HepG2 (cell line): ENCODE measurements around the gene EIF5A. TPM values are rescaled to one million over a fixed set of nuclear protein-coding genes. Genes with fewer than 3 reads are reported as not detected.

Source experiments
- AGO1 ChIP-seq: fragments of 200-400 bp; formaldehyde crosslinking; IDR thresholded peaks from 2 replicates; pipeline ENCODE4 v1.6.1; 2017; ENCODE audit warnings: mild to moderate bottlenecking, low read depth, low read length, moderate library complexity; ENCODE audit not compliant: poor library complexity, severe bottlenecking
- AHDC1 ChIP-seq: sonication (generic); formaldehyde crosslinking; IDR thresholded peaks from 2 replicates; pipeline ENCODE4 v1.5.1; 2020; ENCODE audit warnings: mild to moderate bottlenecking, missing genetic modification reagents, borderline replicate concordance
- ESRRA ChIP-seq: sonication (generic); formaldehyde crosslinking; IDR thresholded peaks from 2 replicates; pipeline ENCODE4 v1.5.1; 2020; ENCODE audit warnings: mild to moderate bottlenecking, low read depth, missing genetic modification reagents
- FOXO1 ChIP-seq: sonication (generic); formaldehyde crosslinking; IDR thresholded peaks from 2 replicates; pipeline ENCODE4 v1.4.0; 2020; ENCODE audit warnings: missing genetic modification reagents
- HES4 ChIP-seq: sonication (generic); formaldehyde crosslinking; IDR thresholded peaks from 2 replicates; pipeline ENCODE4 v1.9.0; 2021; ENCODE audit warnings: mild to moderate bottlenecking, missing genetic modification reagents, borderline replicate concordance
- HNF4G ChIP-seq, 2 experiments: sonication (generic) in 1 of 2; formaldehyde crosslinking in 1 of 2; IDR thresholded peaks; 2 replicates each; pipeline versions ENCODE4 v1.4.0 to v1.6.1; 2011 to 2020; ENCODE audit warnings: borderline replicate concordance in 2 of 2, low read depth in 2 of 2, mild to moderate bottlenecking in 2 of 2, low read length in 1 of 2, missing genetic modification reagents in 1 of 2, moderate library complexity in 1 of 2
- KMT2B ChIP-seq: IDR thresholded peaks from 2 replicates; pipeline ENCODE4 v1.6.1; 2016; ENCODE audit warnings: missing genetic modification reagents, missing compliant biosample characterization
- MAX ChIP-seq: IDR thresholded peaks from 2 replicates; pipeline ENCODE4 v1.6.1; 2012; ENCODE audit warnings: inconsistent platforms
- NFKBIZ ChIP-seq: IDR thresholded peaks from 2 replicates; pipeline ENCODE4 v1.6.1; 2018; ENCODE audit warnings: missing genetic modification reagents, missing compliant biosample characterization
- POLR2AphosphoS2 ChIP-seq: IDR thresholded peaks from 2 replicates; pipeline ENCODE4 v1.6.1; 2011; ENCODE audit warnings: low read depth, low read length, improper control_type of control experiment
- RFX3 ChIP-seq: IDR thresholded peaks from 2 replicates; pipeline ENCODE4 v1.6.1; 2016; ENCODE audit warnings: missing biosample characterization, missing genetic modification reagents
- SP1 ChIP-seq, 2 experiments: fragments of 450-650 bp in 1 of 2; sonication (generic) in 1 of 2; formaldehyde crosslinking in 1 of 2; IDR thresholded peaks; 2 replicates each; pipeline versions ENCODE4 v1.4.0 to v1.6.1; 2016 to 2020; ENCODE audit warnings: missing genetic modification reagents in 1 of 2
- WIZ ChIP-seq: sonication (generic); formaldehyde crosslinking; IDR thresholded peaks from 2 replicates; pipeline ENCODE4 v1.5.1; 2020; ENCODE audit warnings: mild to moderate bottlenecking, missing genetic modification reagents
- ZFP82 ChIP-seq: sonication (generic); formaldehyde crosslinking; IDR thresholded peaks from 2 replicates; pipeline ENCODE4 v1.5.1; 2020; ENCODE audit warnings: mild to moderate bottlenecking, missing genetic modification reagents, borderline replicate concordance
- ZNF276 ChIP-seq: sonication (generic); formaldehyde crosslinking; IDR thresholded peaks from 2 replicates; pipeline ENCODE4 v1.4.0; 2020; ENCODE audit warnings: mild to moderate bottlenecking, low read depth, missing genetic modification reagents
- ZNF3 ChIP-seq: IDR thresholded peaks from 2 replicates; pipeline ENCODE4 v1.7.0; 2017; ENCODE audit warnings: inconsistent platforms
- ZNF746 ChIP-seq: sonication (generic); formaldehyde crosslinking; IDR thresholded peaks from 2 replicates; pipeline ENCODE4 v1.8.0; 2022; ENCODE audit warnings: mild to moderate bottlenecking, missing genetic modification reagents
- ZNF83 ChIP-seq: sonication (generic); formaldehyde crosslinking; IDR thresholded peaks from 2 replicates; pipeline ENCODE4 v1.4.0; 2020; ENCODE audit warnings: missing genetic modification reagents, mild to moderate bottlenecking, borderline replicate concordance
- ZNF850 ChIP-seq: sonication (generic); formaldehyde crosslinking; conservative IDR thresholded peaks from 2 replicates; pipeline ENCODE4 v1.9.0; 2021; ENCODE audit warnings: mild to moderate bottlenecking, missing genetic modification reagents
- polyA plus RNA-seq, 8 experiments: library from polyadenylated mRNA; depleted of rRNA in 3 of 8; stranded (reverse) in 7 of 8; unstranded in 1 of 8; fragments of >200 nt; fragmentation: Illumina TruSeq in 4 of 8; extraction: Trizol in 4 of 8; gene quantifications; 2 replicates each; pipeline versions ENCODE4 v1.2.1 to v1.2.3, GENCODE V29; 2011 to 2016; ENCODE audit warnings: low read depth in 4 of 8, missing spikeins in 1 of 8, mixed read lengths in 1 of 8; ENCODE audit not compliant: insufficient read depth in 1 of 8
- total RNA-seq, 5 experiments: library from RNA; depleted of rRNA; stranded (reverse); fragments of >200 nt; fragmentation: Illumina TruSeq; extraction: Trizol; gene quantifications; 2 replicates each; pipeline ENCODE4 v1.2.3, GENCODE V29; 2016; ENCODE audit warnings: low read depth in 1 of 5

The EIF5A gene
- total and polyA plus RNA-seq, 2 of the 13 experiments (the other 11 are each of a cell fraction or from before 2014, with no cell fraction given) = 319 to 337 TPM

- TF ChIP-seq AHDC1 (CRISPR knock-in tag) = no peak
- TF ChIP-seq SP1 (IDR thresholded peaks at IDR 0.05) = no peak
- 0 out of 2 replicates have a peak, but pooled peaks have one; percentile 28 for TF ChIP-seq SP1 (CRISPR knock-in tag; IDR thresholded peaks at IDR 0.05)
- 0 out of 2 replicates have a peak, but pooled peaks have one; percentile 19 for TF ChIP-seq ZNF276 (CRISPR knock-in tag)
- no peak for TF ChIP-seq HNF4G (IDR thresholded peaks at IDR 0.05; ENCODE audit: borderline replicate concordance, low read depth, low read length)
- TF ChIP-seq HNF4G (CRISPR knock-in tag; IDR thresholded peaks at IDR 0.05; ENCODE audit: borderline replicate concordance, low read depth) = peak; percentile 56; the same call in 1 of the 2 replicates
- TF ChIP-seq KMT2B (CRISPR knock-in tag) = peak; percentile 92
- TF ChIP-seq ZNF83 (CRISPR knock-in tag) = no peak
- TF ChIP-seq MAX = peak; percentile 88
- TF ChIP-seq NFKBIZ = 0 out of 2 replicates have a peak, but pooled peaks have one; percentile 28
- TF ChIP-seq ZFP82 (CRISPR knock-in tag) = no peak
- no peak for TF ChIP-seq ZNF3 (CRISPR knock-in tag)
- TF ChIP-seq AGO1 = peak; percentile 81
- TF ChIP-seq HES4 (CRISPR knock-in tag) = no peak
- 0 out of 2 replicates have a peak, but pooled peaks have one; percentile 61 for TF ChIP-seq ESRRA (CRISPR knock-in tag)
- TF ChIP-seq ZNF746 (CRISPR knock-in tag) = peak; percentile 69; the same call in 1 of the 2 replicates
- peak; percentile 55; the same call in 1 of the 2 replicates for TF ChIP-seq FOXO1 (CRISPR knock-in tag)
- TF ChIP-seq POLR2AphosphoS2 = no peak; the same call in 1 of the 2 replicates
- no peak; the same call in 1 of the 2 replicates for TF ChIP-seq WIZ (CRISPR knock-in tag)
- no peak for TF ChIP-seq RFX3
- no peak for TF ChIP-seq ZNF850 (CRISPR knock-in tag)
Measured at GRCh38 chr17:7314719-7315569, 7.5 kb downstream of the EIF5A start, which contains the start of gene GPS2 (continued).
